Kidney (tissue), 14 donors: Measurements from ENCODE around the gene PSORS1C1. TPM values are rescaled to one million over a fixed set of nuclear protein-coding genes. Genes with fewer than 3 reads are reported as not detected.

Experiments used
- DNase-seq, 5 donors: peaks; one replicate each; pipeline ENCODE4 v3.0.0-alpha.2; 2013 to 2020
- FAIRE-seq: peaks from 2 replicates; lab custom pipeline; 2012; peaks lifted over from hg19 to GRCh38; lab: Jason Lieb, UNC
- H3K27ac ChIP-seq, 2 donors: one replicate each; pipeline ENCODE4 v1.7.0; 2013; ENCODE audit warnings: low read depth in 2 of 2, low read length in 2 of 2, inconsistent platforms in 1 of 2
- H3K27me3 ChIP-seq: one replicate; pipeline ENCODE4 v1.7.1; 2013; ENCODE audit warnings: low read length, inconsistent platforms; ENCODE audit not compliant: control insufficient read depth, insufficient read depth
- H3K36me3 ChIP-seq, 3 donors: one replicate each; pipeline versions ENCODE4 v1.7.0 to v1.7.1; 2013; ENCODE audit warnings: low read length in 3 of 3, control low read depth in 1 of 3, inconsistent platforms in 1 of 3; ENCODE audit not compliant: insufficient read depth in 3 of 3, control insufficient read depth in 2 of 3
- H3K4me1 ChIP-seq, 3 donors: one replicate each; pipeline versions ENCODE4 v1.7.0 to v1.7.1; 2013; ENCODE audit warnings: low read length in 3 of 3, inconsistent platforms in 1 of 3, low read depth in 1 of 3; ENCODE audit not compliant: control insufficient read depth in 2 of 3, insufficient read depth in 2 of 3
- H3K4me3 ChIP-seq, 3 donors: one replicate each; pipeline versions ENCODE4 v1.7.0 to v1.8.1; 2013; ENCODE audit warnings: low read length in 3 of 3, control low read depth in 1 of 3, inconsistent platforms in 1 of 3
- H3K9ac ChIP-seq, 3 donors: one replicate each; pipeline versions ENCODE4 v1.7.0 to v1.7.1; 2013; ENCODE audit warnings: low read length in 3 of 3, control low read depth in 1 of 3, inconsistent platforms in 1 of 3
- H3K9me3 ChIP-seq, 3 donors: one replicate each; pipeline versions ENCODE4 v1.7.0 to v1.7.1; 2013; ENCODE audit warnings: low read length in 3 of 3, control low read depth in 1 of 3, inconsistent platforms in 1 of 3; ENCODE audit not compliant: control insufficient read depth in 2 of 3, insufficient read depth in 1 of 3
- CTCF ChIP-seq: IDR thresholded peaks from 3 replicates; pipeline ENCODE4 v1.5.1; 2012; ENCODE audit warnings: mild to moderate bottlenecking, moderate library complexity, borderline replicate concordance; ENCODE audit not compliant: insufficient read depth; ENCODE audit errors: extremely low read depth
- intact Hi-C: fragments of 100-400 bp; cut with DNase I; formaldehyde crosslinking; loops from one replicate; pipeline ENCODE4 v1.11.1; 2022
- polyA plus RNA-seq: library from polyadenylated mRNA; stranded (reverse); fragments of 350-450 nt; fragmentation: Illumina TruSeq; extraction: RNeasy Lipid Tissue Mini Kit (QIAGEN cat#74804); gene quantifications from one replicate; pipeline ENCODE4 v1.2.3, GENCODE V29; 2014; ENCODE audit warnings: low read depth, low replicate concordance; ENCODE audit not compliant: insufficient read depth
- total RNA-seq: library from RNA; stranded (reverse); fragmentation: NEBNext Ultra II Directional; extraction: Animal tissue kit (Norgen Biotek cat#: 25700); gene quantifications from one replicate; pipeline ENCODE4 v1.2.1, GENCODE V29; 2021
- donor health status: control.
- donor health status: control.
- donor health status: control.
- donor health status: control.
- donor health status: control.
- donor health status: DM: yes; HTN: yes; CAD: no.
- donor health status: Normal renal cell carcinoma (clear cell type).

The PSORS1C1 gene
- total and polyA plus RNA-seq, 2 donors from 2014 or later: 2.1 to 3.6 TPM

- Histone ChIP-seq H3K27me3 (no peaks in the 10 kb centered on the region), H3K4me3 (no peak overlapping the region), H3K9ac (no peak overlapping the region), H3K4me1 (no peaks in the 10 kb centered on the region), H3K27ac (no peak overlapping the region), H3K9me3 (no peaks in the 10 kb centered on the region), H3K36me3 (no peaks in the 10 kb centered on the region)
- DNase-seq (peak in 2 of 5 donors; percentile 12 to 48), FAIRE-seq (no peak)
- no peak for TF ChIP-seq CTCF
- intact Hi-C loops: no loop called here
Observed at GRCh38 chr6:31116661-31117385, 2.2 kb downstream of the PSORS1C1 start.

- Histone ChIP-seq H3K27me3 (no peaks in the 10 kb centered on the region), H3K27ac (no peak overlapping the region), H3K4me3 (no peak overlapping the region), H3K9ac (no peak overlapping the region), H3K9me3 (no peaks in the 10 kb centered on the region), H3K4me1 (peaks cover 0 to 10% (median 0%) of the 10 kb centered on the region in 3 donors), H3K36me3 (no peaks in the 10 kb centered on the region)
- FAIRE-seq (no peak), DNase-seq (peak in 1 of 5 donors; percentile 42)
- intact Hi-C loops: no loop called here
- TF ChIP-seq CTCF: no peak
Observed at GRCh38 chr6:31118178-31118577, 3.6 kb downstream of the PSORS1C1 start.

- Histone ChIP-seq H3K9me3 (no peaks in the 10 kb centered on the region), H3K9ac (no peak within 1 kb of the TSS), H3K4me1 (peaks cover 0 to 11% (median 0%) of the 10 kb centered on the region in 3 donors), H3K4me3 (no peak within 1 kb of the TSS), H3K36me3 (no peaks in the 10 kb centered on the region), H3K27ac (no peak within 1 kb of the TSS), H3K27me3 (no peaks in the 10 kb centered on the region)
- DNase-seq (peak in 1 of 5 donors; percentile 74), FAIRE-seq (no peak)
- intact Hi-C loops: no loop called here
- no peak for TF ChIP-seq CTCF
Observed at GRCh38 chr6:31120151-31120915, 5.7 kb downstream of the PSORS1C1 start, which contains the start of gene CDSN. TSS of gene CDSN (minus strand) at chr6:31120446. CDS start at chr6:31120419, 27 bp downstream.
